ENCODE data around the gene ABCE1. TPM values are rescaled to one million over a fixed set of nuclear protein-coding genes. Genes with fewer than 3 reads are reported as not detected.
A peak's percentile ranks its signal among the peaks of the same experiment; 100 is the strongest.

The ABCE1 gene
- total RNA-seq, 1 experiment from 2014 or later = 73.7 TPM

- intact Hi-C loops (cut with micrococcal nuclease; ENCODE audit: unreplicated experiment) = no loop called here
- ChIA-PET POLR2A (interaction anchor here (1.0 kb wide), 1 partner anchor 10 kb away, joined by 12 read pairs; no protein-coding TSS in a partner anchor), CTCF (no interaction called here)
- DNase-seq (ENCODE audit: low read depth, low spot score) (no peak), ATAC-seq (no peak)
- H3K4me1 ChIP-seq (ENCODE audit: control insufficient read depth, insufficient read depth, low read length) = peaks cover 7% of the 10 kb centered on the region
- H3K4me3 ChIP-seq (ENCODE audit: low read depth in 2 of 2, low read length in 2 of 2) = peak overlapping the region; percentile 71 to 73
- BruUV-seq (replicated peaks) = TSS peak; percentile 58
- peak overlapping the region; percentile 84 for H3K27ac ChIP-seq (ENCODE audit: low read length)
- no peaks in the 10 kb centered on the region for H3K9me3 ChIP-seq (ENCODE audit: control insufficient read depth, insufficient read depth, low read depth, low read length)
- H3K36me3 ChIP-seq (ENCODE audit: control insufficient read depth, insufficient read depth, low read length) = peaks cover 3% of the 10 kb centered on the region; the same call in 1 of the 2 replicates
- no peaks in the 10 kb centered on the region for H3K27me3 ChIP-seq (ENCODE audit: control insufficient read depth, insufficient read depth, low read length)
- in situ Hi-C loops (cut with HindIII; ENCODE audit: low pct_unique_long_range_greater_than_20kb, low sequenced_read_pairs) = no loop called here
- no peak for TF ChIP-seq CTCF (IDR thresholded peaks at IDR 0.05)
- TF ChIP-seq TCF7L2 (IDR thresholded peaks at IDR 0.05; ENCODE audit: low read depth, low read length) = no peak
- TF ChIP-seq, protein P1, sequence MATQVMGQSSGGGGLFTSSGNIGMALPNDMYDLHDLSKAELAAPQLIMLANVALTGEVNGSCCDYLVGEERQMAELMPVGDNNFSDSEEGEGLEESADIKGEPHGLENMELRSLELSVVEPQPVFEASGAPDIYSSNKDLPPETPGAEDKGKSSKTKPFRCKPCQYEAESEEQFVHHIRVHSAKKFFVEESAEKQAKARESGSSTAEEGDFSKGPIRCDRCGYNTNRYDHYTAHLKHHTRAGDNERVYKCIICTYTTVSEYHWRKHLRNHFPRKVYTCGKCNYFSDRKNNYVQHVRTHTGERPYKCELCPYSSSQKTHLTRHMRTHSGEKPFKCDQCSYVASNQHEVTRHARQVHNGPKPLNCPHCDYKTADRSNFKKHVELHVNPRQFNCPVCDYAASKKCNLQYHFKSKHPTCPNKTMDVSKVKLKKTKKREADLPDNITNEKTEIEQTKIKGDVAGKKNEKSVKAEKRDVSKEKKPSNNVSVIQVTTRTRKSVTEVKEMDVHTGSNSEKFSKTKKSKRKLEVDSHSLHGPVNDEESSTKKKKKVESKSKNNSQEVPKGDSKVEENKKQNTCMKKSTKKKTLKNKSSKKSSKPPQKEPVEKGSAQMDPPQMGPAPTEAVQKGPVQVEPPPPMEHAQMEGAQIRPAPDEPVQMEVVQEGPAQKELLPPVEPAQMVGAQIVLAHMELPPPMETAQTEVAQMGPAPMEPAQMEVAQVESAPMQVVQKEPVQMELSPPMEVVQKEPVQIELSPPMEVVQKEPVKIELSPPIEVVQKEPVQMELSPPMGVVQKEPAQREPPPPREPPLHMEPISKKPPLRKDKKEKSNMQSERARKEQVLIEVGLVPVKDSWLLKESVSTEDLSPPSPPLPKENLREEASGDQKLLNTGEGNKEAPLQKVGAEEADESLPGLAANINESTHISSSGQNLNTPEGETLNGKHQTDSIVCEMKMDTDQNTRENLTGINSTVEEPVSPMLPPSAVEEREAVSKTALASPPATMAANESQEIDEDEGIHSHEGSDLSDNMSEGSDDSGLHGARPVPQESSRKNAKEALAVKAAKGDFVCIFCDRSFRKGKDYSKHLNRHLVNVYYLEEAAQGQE (IDR thresholded peaks at IDR 0.05; ENCODE audit: insufficient read depth in 1 of 2, low read depth in 2 of 2, low read length in 1 of 2) = no peak
- no peak for TF ChIP-seq POLR2AphosphoS5 (IDR thresholded peaks at IDR 0.05; ENCODE audit: low read depth, low read length)
Observed at GRCh38 chr4:145177906-145178538, 79.9 kb downstream of the ABCE1 start.

- in situ Hi-C loops (cut with HindIII; ENCODE audit: low pct_unique_long_range_greater_than_20kb, low sequenced_read_pairs) = no loop called here
- POLR2A ChIA-PET = interaction anchor here (0.7 kb wide), 1 partner anchor 67 kb away, joined by 5 read pairs; no protein-coding TSS in a partner anchor
Observed at GRCh38 chr4:145178740-145179280, 80.7 kb downstream of the ABCE1 start.

More at GRCh38 chr4:145178740-145179280, 80.7 kb downstream of the ABCE1 start:
- intact Hi-C loops (cut with micrococcal nuclease; ENCODE audit: unreplicated experiment) = no loop called here
- H3K27ac ChIP-seq (ENCODE audit: low read length) = peak overlapping the region; percentile 84
- TF ChIP-seq POLR2AphosphoS5 (IDR thresholded peaks at IDR 0.05; ENCODE audit: low read depth, low read length) = no peak
- TF ChIP-seq, protein P1 (IDR thresholded peaks at IDR 0.05; ENCODE audit: insufficient read depth in 1 of 2, low read depth in 2 of 2, low read length in 1 of 2) = no peak
- no peak for TF ChIP-seq CTCF (IDR thresholded peaks at IDR 0.05)
- TF ChIP-seq TCF7L2 (IDR thresholded peaks at IDR 0.05; ENCODE audit: low read depth, low read length) = no peak
- no peak for TF ChIP-seq SIN3A (IDR thresholded peaks at IDR 0.05; ENCODE audit: borderline replicate concordance, insufficient read depth, low read depth, low read length)
- DNase-seq (ENCODE audit: low read depth, low spot score) = no peak
- no peaks in the 10 kb centered on the region for H3K9me3 ChIP-seq (ENCODE audit: control insufficient read depth, insufficient read depth, low read depth, low read length)
- ATAC-seq = no peak
- H3K27me3 ChIP-seq (ENCODE audit: control insufficient read depth, insufficient read depth, low read length) = no peaks in the 10 kb centered on the region
- H3K4me1 ChIP-seq (ENCODE audit: control insufficient read depth, insufficient read depth, low read length) = peaks cover 7% of the 10 kb centered on the region
- BruUV-seq (replicated peaks) = no TSS peak
- H3K36me3 ChIP-seq (ENCODE audit: control insufficient read depth, insufficient read depth, low read length) = 0 out of 2 replicates have a peak, but pooled peaks cover 3% of the 10 kb centered on the region
- CTCF ChIA-PET = no interaction called here
- peak overlapping the region; percentile 71 to 73 for H3K4me3 ChIP-seq (ENCODE audit: low read depth in 2 of 2, low read length in 2 of 2)

Data from Panc1 (cell line).